Activated CD4-positive, CD25-positive, alpha-beta regulatory T cell (primary cell): ENCODE results near the gene HMGXB3.
"Not testable (repeated sequence)": the region's sequence is repeated elsewhere in the genome, so short reads cannot be mapped to it uniquely, and the experiment has no call there.

Experiments
- DNase-seq, 4 experiments: peaks; one replicate each; lab custom pipeline; 2025; lab: John Stamatoyannopoulos, UW

The HMGXB3 gene

DNA sequence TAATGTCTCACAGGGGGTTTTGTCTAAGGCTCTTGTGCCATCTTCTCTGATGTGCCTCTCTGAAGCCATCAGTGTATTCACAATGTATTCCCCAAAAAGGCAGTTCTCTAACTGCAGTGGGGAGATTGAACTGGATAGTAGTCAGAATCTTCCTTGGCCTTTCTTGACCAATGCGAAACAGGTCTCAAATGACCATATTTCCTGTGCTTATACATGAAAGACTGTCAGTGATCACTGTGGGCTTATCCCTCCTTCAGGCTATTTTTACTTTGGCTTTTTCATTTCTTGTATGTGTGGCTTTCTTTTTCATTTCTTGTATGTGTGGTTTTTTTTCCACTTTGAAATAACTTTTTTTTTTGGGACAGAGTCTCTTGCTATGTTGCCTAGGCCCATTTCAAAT lies 19.7 kb downstream of the HMGXB3 start:
- DNase-seq, result no peak

- no peak for DNase-seq
Observed at GRCh38 chr5:150021491-150022157, 21.1 kb downstream of the HMGXB3 start.

- no peak for DNase-seq
Observed at GRCh38 chr5:150022158-150022531, 21.6 kb downstream of the HMGXB3 start.

DNA sequence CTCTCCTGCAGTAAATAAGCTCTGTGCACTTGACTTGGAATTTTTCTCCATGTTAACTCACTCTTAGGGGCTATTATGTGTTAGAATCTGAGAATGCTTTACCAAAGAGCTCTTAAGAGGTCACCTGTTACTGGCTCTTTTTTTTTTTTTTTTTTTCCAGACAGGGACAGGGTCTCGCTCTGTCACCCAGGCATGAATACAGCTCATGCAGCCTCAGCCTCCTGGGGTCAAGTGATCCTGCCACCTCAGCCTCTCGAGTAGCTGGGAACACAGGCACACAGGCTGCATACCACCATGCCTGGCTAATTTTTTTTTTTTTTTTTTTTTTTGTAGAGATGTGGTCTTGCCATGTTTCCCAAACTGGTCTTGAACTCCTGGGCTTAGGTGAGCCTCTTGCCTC lies 22.1 kb downstream of the HMGXB3 start:
- no peak for DNase-seq

DNA sequence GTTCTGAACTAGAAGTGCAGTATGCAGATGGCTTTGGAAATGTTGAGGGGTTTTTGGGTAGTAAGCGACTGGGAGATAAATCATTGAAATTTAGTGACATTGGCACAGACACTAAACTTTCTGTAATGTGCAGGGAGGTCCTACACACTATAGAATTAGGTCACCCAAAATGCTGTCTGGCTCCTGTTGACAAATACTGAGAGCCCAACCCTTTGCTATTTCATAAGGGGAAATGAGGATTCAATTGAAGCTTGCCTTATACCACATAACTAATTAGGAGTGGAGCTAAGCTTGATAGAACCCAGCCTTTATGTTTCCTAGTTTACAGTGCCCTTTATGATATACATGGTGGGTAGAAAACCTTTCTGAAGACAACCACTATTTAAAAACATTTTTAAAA lies 22.6 kb downstream of the HMGXB3 start:
- no peak for DNase-seq

DNA sequence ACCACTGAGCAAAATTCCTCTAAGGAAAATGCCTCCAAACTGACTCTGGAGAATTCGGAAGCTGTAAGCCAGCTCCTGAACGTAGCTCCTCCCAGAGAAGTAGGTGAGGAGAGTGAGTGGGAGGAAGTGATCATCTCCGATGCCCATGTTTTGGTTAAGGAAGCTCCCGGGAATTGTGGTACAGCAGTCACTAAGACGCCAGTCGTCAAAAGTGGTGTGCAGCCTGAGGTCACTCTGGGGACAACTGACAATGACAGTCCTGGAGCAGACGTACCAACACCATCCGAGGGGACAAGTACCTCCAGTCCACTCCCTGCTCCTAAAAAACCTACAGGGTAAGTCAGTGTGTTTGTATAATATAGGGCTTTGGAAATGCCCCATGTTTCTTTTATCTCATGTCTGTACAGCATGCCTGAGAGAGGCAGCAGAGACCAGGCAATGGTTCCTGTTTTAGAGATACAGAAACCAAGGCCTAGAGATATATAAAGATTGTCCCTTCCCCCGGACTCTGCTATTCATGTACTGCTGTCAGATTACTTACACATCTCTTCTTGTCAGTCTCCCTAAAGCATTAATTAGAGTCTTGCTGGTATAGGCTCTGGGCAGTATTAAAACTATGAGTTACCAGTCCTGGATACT lies 23.9 kb downstream of the HMGXB3 start:
- no peak for DNase-seq

- DNase-seq, result no peak
Observed at GRCh38 chr5:150026682-150027172, 26.2 kb downstream of the HMGXB3 start.

DNA sequence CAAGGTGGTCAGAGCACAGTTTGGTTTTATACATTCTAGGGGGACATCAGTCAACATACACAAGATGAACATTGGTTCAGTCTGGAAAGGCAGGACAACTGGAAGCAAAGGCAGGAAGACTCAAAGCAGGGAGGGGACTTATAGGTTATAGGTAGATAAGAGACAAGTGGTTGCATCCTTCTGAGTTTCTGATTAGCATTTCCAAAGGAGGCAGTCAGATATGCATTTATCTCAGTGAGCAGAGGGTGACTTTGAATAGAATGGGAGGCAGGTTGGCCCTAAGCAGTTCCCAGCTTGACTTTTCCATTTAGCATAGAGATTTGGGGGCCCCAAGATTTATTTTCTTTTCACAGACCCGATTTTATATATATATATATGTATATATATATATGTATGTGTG lies 27.5 kb downstream of the HMGXB3 start:
- DNase-seq, result not testable (repeated sequence)

DNA sequence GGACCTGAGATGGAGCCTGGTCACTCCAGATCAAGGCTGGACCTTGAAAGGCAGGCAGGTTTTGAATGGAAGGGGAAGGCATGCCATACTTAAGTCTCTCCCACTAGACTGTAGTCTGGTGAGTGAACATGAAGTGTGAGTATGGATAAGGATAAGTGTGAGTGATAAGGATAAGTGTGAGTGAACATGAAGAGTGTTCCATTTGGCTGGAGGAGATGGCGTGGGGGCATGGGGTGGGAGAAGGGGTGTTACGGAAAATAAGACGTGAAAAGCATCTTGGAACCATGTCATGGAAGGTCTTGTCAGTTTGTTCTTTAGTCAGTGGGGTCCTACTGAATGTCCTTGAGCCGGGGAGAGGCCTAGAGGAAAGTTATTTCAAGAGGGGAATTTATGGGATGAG lies 32.8 kb downstream of the HMGXB3 start:
- DNase-seq, result no peak

DNA sequence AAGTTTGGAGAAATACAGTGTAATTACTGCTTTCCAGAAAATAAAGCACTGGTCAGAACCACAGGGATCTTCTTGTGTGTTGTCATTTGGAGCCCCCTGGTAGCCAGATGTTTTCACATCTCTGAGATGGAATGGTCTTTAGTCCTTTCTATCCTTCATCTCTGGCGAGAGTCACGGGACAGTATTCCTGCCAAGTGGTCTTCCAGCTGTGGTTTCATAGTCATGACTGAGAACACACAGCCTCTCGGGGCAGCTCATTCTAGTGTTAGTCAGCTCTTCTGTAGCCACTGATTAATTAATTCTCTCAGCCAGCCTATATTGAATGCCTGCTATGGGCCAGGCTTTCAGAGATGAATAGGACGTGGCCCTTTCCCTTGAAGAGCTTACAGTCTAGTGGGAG lies 34.1 kb downstream of the HMGXB3 start:
- DNase-seq, result no peak

- DNase-seq, result no peak
Observed at GRCh38 chr5:150035139-150035895, 34.8 kb downstream of the HMGXB3 start.

GRCh38 chr5:150036513-150036912 lies 36.0 kb downstream of the HMGXB3 start:
- no peak for DNase-seq

GRCh38 chr5:150038547-150038946 lies 38.0 kb downstream of the HMGXB3 start:
- no peak for DNase-seq

GRCh38 chr5:150042459-150042858 lies 41.9 kb downstream of the HMGXB3 start:
- DNase-seq, result no peak

DNA sequence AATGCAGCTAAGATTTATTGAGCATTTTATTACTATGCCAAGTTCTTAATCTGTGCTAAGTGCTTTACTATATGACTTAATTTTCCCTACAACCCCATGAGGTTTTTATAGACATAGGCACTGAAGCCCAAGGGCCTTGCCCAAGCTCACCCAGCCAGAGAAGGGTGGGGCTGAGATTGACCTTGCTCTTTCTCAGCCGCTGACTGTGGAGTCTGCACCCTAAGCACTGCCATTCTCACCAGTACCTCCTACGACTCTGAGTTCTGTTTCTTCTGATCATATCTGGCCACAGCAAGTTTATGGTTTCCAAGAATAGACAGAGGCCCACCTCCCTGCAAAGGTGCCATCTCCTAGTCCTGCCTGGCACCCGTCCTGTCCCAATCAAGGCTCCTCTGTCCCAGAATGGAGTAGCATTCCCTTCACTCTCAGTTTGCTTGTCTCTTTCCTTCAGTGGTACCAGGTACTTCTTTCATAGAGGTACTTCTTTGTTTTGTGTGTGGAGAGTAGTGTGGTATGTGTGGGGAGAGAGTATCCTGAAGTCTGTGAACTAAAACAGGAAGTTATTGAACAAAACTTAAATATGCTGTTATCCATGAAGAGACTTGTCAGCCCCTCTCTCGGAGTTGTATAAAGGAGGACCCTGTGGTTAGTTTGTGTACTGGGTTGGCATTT lies 43.3 kb downstream of the HMGXB3 start:
- DNase-seq, result no peak

- DNase-seq, result no peak
Observed at GRCh38 chr5:150044329-150044681, 43.8 kb downstream of the HMGXB3 start.

- no peak for DNase-seq
Observed at GRCh38 chr5:150044712-150045111, 44.2 kb downstream of the HMGXB3 start.

- no peak for DNase-seq
Observed at GRCh38 chr5:150045549-150045948, 45.0 kb downstream of the HMGXB3 start.

- no peak for DNase-seq
Observed at GRCh38 chr5:150046031-150046430, 45.5 kb downstream of the HMGXB3 start.

GRCh38 chr5:150050172-150050811 lies 49.8 kb downstream of the HMGXB3 start:
- not testable (repeated sequence) for DNase-seq

DNA sequence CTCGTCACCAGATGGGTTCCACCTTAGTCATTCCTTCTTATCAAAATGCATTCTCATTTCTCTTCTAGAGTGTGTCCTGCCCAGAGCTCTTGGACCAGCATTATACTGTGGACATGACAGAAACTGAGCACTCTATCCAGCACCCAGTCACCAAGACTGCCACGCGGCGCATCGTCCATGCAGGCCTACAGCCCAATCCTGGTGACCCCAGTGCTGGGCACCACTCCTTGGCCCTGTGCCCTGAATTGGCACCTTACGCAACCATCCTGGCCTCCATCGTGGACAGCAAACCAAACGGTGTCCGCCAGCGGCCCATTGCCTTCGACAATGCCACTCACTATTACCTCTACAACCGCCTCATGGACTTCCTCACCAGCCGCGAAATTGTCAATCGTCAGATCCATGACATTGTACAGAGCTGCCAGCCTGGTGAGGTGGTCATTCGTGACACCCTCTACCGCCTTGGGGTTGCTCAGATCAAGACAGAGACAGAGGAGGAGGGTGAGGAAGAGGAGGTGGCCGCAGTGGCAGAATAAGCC lies 51.2 kb downstream of the HMGXB3 start:
- DNase-seq, result no peak
